Measurements from ENCODE around the gene KCNQ4.

DNA sequence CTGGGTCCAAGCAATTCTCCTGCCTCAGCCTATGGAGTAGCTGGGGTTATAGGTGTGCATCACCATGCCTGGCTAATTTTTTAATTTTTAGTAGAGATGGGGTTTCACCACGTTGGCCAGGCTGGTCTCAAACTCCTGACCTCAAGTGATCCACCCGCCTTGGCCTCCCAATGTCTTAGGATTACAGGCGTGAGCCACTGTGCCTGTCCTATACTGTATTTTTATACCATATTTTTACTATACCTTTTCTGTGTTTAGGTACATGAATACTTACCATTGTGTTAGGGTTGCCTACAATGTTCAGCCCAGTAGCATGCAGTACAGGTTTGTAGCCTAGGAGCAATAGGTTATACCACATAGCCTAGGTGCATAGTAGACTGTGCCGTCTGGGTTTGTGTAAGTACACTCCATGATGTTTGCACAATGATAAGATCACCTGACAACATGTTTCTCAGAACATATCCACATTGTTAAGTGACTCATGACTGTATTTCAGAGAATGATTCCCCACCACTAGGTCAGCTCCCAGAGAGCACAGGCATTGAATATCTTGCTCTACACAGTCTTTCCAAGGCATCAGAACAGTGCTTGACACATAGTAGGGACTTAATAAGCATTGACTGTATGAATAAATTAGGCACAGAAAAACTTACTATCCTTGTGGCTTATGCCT is 84.6 kb downstream of the KCNQ4 start:
- TF ChIP-seq TAF1 (IDR thresholded peaks at IDR 0.05; ENCODE audit: low read depth, low read length) (no peak), POU2F2 (IDR thresholded peaks at IDR 0.05; ENCODE audit: low read depth, low read length) (no peak), POLR2AphosphoS5 (IDR thresholded peaks at IDR 0.05; ENCODE audit: low read depth, low read length) (no peak), POLR2A (IDR thresholded peaks at IDR 0.05; ENCODE audit: low read depth, low read length) (no peak), SPI1 (IDR thresholded peaks at IDR 0.05; ENCODE audit: low read depth, low read length) (no peak)
